B cell (primary cell): ENCODE results near the gene LIMD2. TPM values are rescaled to one million over a fixed set of nuclear protein-coding genes. Genes with fewer than 3 reads are reported as not detected.

Source experiments
- ATAC-seq: fragments of 200-7000 bp; cut with Tn5 transposase; one replicate; pipeline ENCODE4 v1.10.0; 2021; ENCODE audit warnings: low read depth, mild to moderate bottlenecking, moderate number of reproducible peaks, moderate library complexity
- CTCF ChIA-PET: fragments of 350-600 bp; sonication (Branson Sonifier 250); formaldehyde crosslinking; loops from one replicate; lab custom pipeline; 2021; ENCODE audit warnings: antibody characterized with exemption, inconsistent platforms; lab: Charles Lee
- POLR2A ChIA-PET: fragments of 350-600 bp; sonication (Branson Sonifier 250); formaldehyde crosslinking; loops from one replicate; lab custom pipeline; 2021; ENCODE audit warnings: antibody characterized with exemption; lab: Charles Lee
- DNase-seq: peaks from one replicate; pipeline ENCODE4 v3.0.0; 2013
- H2AFZ ChIP-seq: 2 replicates; pipeline ENCODE4 v1.6.1; 2012; ENCODE audit warnings: mild to moderate bottlenecking, low read depth, low read length; ENCODE audit not compliant: insufficient read depth, poor library complexity, severe bottlenecking
- H3K27ac ChIP-seq, 2 donors: 1 replicate in 1 of 2; 2 replicates in 1 of 2; pipeline ENCODE4 v1.5.1; 2012 to 2013; ENCODE audit warnings: low read length in 2 of 2, mild to moderate bottlenecking in 2 of 2, moderate library complexity in 1 of 2
- H3K27me3 ChIP-seq, 4 experiments: fragments of 200-600 bp in 1 of 4; sonication (generic) in 1 of 4; replicated peaks in 1 of 4; 1 replicate in 2 of 4; 2 replicates in 2 of 4; pipeline versions ENCODE4 v1.6.1 to v1.7.0; 2013 to 2016; ENCODE audit warnings: low read length in 3 of 4, mild to moderate bottlenecking in 2 of 4, mixed read lengths in 1 of 4, moderate library complexity in 1 of 4; ENCODE audit not compliant: insufficient read depth in 4 of 4, control insufficient read depth in 3 of 4; ENCODE audit errors: control extremely low read depth in 1 of 4
- H3K36me3 ChIP-seq, 2 experiments: replicated peaks in 1 of 2; 1 replicate in 1 of 2; 2 replicates in 1 of 2; pipeline versions ENCODE4 v1.6.1 to v1.7.1; 2013; ENCODE audit warnings: low read length in 1 of 2; ENCODE audit not compliant: insufficient read depth in 2 of 2, control insufficient read depth in 1 of 2; ENCODE audit errors: control extremely low read depth in 1 of 2, extremely low read depth in 1 of 2
- H3K4me1 ChIP-seq, 2 donors: fragments of 200-600 bp in 1 of 2; sonication (generic) in 1 of 2; 1 replicate in 1 of 2; 2 replicates in 1 of 2; pipeline versions ENCODE4 v1.5.1 to v1.6.1; 2013 to 2017; ENCODE audit warnings: low read length in 2 of 2; ENCODE audit not compliant: control insufficient read depth in 2 of 2, insufficient read depth in 2 of 2
- H3K4me2 ChIP-seq: replicated peaks from 2 replicates; pipeline ENCODE3; 2012; ENCODE audit warnings: mild to moderate bottlenecking, low read depth, low read length; ENCODE audit not compliant: poor library complexity, severe bottlenecking
- H3K4me3 ChIP-seq, 5 experiments: fragments of 200-600 bp in 1 of 5; sonication (generic) in 1 of 5; 1 replicate in 3 of 5; 2 replicates in 2 of 5; pipeline versions ENCODE4 v1.5.1 to v1.7.0; 2011 to 2016; ENCODE audit warnings: low read length in 4 of 5, mild to moderate bottlenecking in 4 of 5, low read depth in 2 of 5, control low read depth in 1 of 5, moderate library complexity in 1 of 5; ENCODE audit not compliant: insufficient read depth in 1 of 5; ENCODE audit errors: control extremely low read depth in 1 of 5, extremely low read depth in 1 of 5
- H3K79me2 ChIP-seq: fragments of 200-600 bp; sonication (generic); one replicate; pipeline ENCODE4 v1.6.0; 2016; ENCODE audit warnings: low read length; ENCODE audit not compliant: control insufficient read depth, insufficient read depth
- H3K9ac ChIP-seq: fragments of 200-600 bp; sonication (generic); 2 replicates; pipeline ENCODE4 v1.6.1; 2017; ENCODE audit warnings: mild to moderate bottlenecking, low read length, moderate library complexity
- H3K9me3 ChIP-seq, 3 donors: one replicate each; pipeline versions ENCODE4 v1.6.1 to v1.7.1; 2013; ENCODE audit warnings: low read length in 2 of 3; ENCODE audit not compliant: control insufficient read depth in 2 of 3, insufficient read depth in 1 of 3; ENCODE audit errors: control extremely low read depth in 1 of 3
- H4K20me1 ChIP-seq: 2 replicates; pipeline ENCODE4 v1.6.0; 2012; ENCODE audit warnings: mild to moderate bottlenecking, low read length; ENCODE audit not compliant: insufficient read depth, control insufficient read depth, poor library complexity, severe bottlenecking
- H3K27ac Mint-ChIP-seq: one replicate; pipeline ENCODE4 v1.8.0; 2021; ENCODE audit warnings: mixed read lengths
- H3K27me3 Mint-ChIP-seq: one replicate; pipeline ENCODE4 v1.8.0; 2021; ENCODE audit warnings: mixed read lengths
- H3K4me1 Mint-ChIP-seq: one replicate; pipeline ENCODE4 v1.8.0; 2021; ENCODE audit warnings: mixed read lengths
- H3K4me3 Mint-ChIP-seq: one replicate; pipeline ENCODE4 v1.8.0; 2021; ENCODE audit warnings: mixed read lengths
- H3K9me3 Mint-ChIP-seq: one replicate; pipeline ENCODE4 v1.8.0; 2022; ENCODE audit warnings: mixed read lengths; ENCODE audit not compliant: insufficient read depth
- CTCF ChIP-seq: fragments of 200-600 bp; IDR thresholded peaks from one replicate; pipeline ENCODE4 v1.8.0; 2022; ENCODE audit warnings: antibody characterized with exemption, mild to moderate bottlenecking
- EZH2 ChIP-seq: IDR thresholded peaks from 2 replicates; pipeline ENCODE4 v1.6.1; 2012; ENCODE audit warnings: borderline replicate concordance, low read depth, mild to moderate bottlenecking, moderate library complexity, low read length; ENCODE audit not compliant: insufficient read depth, poor library complexity, severe bottlenecking
- WGBS: methylation state at CpG from one replicate; pipeline ENCODE4 v1.1.5; 2013; ENCODE audit warnings: missing lambda C conversion rate; ENCODE audit not compliant: insufficient coverage; 5-methylcytosine and 5-hydroxymethylcytosine counted together
- intact Hi-C: fragments of 100-400 bp; cut with micrococcal nuclease; formaldehyde crosslinking; loops from one replicate; pipeline ENCODE4 v1.10.0; 2022
- polyA plus RNA-seq: library from polyadenylated mRNA; depleted of rRNA; stranded (reverse); fragments of >200 nt; gene quantifications from 2 replicates; pipeline ENCODE4 v1.2.3, GENCODE V29; 2012
- total RNA-seq, 2 donors: library from RNA; stranded (reverse); fragments of 120-200 nt in 1 of 2; gene quantifications; 1 replicate in 1 of 2; 2 replicates in 1 of 2; pipeline versions ENCODE4 v1.2.3 to v1.2.4, GENCODE V29; 2013 to 2022

Gene LIMD2
- total and polyA plus RNA-seq, 2 donors (not counting 1 experiment from before 2014, with no cell fraction given), result 587 to 1,396 TPM

- H3K79me2 ChIP-seq, result peaks cover 11% of the 10 kb centered on the region
- no peak overlapping the region for H3K4me3 ChIP-seq
- H3K36me3 ChIP-seq, result peaks cover 7 to 66% of the 10 kb centered on the region in 2 experiments
- 100% methylated on average over 2 of the region's 5 CpGs for WGBS
- no peak overlapping the region for H3K27ac ChIP-seq
- H3K9me3 Mint-ChIP-seq, result no peaks in the 10 kb centered on the region
- peaks cover 8% of the 10 kb centered on the region for H3K4me1 Mint-ChIP-seq
- no peak overlapping the region for H3K4me2 ChIP-seq
- no peaks in the 10 kb centered on the region for H3K27me3 ChIP-seq
- ChIA-PET CTCF (no interaction called here), POLR2A (no interaction called here)
- H3K27ac Mint-ChIP-seq, result no peak overlapping the region
- peaks cover 0 to 5% of the 10 kb centered on the region in 2 donors for H3K4me1 ChIP-seq
- ATAC-seq (no peak), DNase-seq (no peak)
- H3K9me3 ChIP-seq, result peaks cover 0 to 5% (median 0%) of the 10 kb centered on the region in 3 donors
- H3K4me3 Mint-ChIP-seq, result no peak overlapping the region
- TF ChIP-seq CTCF, result no peak
- no peak for TF ChIP-seq EZH2
- no peak overlapping the region for H3K9ac ChIP-seq
- H4K20me1 ChIP-seq, result no peaks in the 10 kb centered on the region
- H2AFZ ChIP-seq, result no peak overlapping the region
- intact Hi-C loops, result no loop called here
- no peaks in the 10 kb centered on the region for H3K27me3 Mint-ChIP-seq
Measured at GRCh38 chr17:63679214-63679613, 20.7 kb downstream of the LIMD2 start.

- Histone ChIP-seq H3K27me3 (no peaks in the 10 kb centered on the region), H3K4me2 (no peak overlapping the region), H3K27ac (no peak overlapping the region), H3K4me3 (no peak overlapping the region), H3K9ac (no peak overlapping the region), H2AFZ (no peak overlapping the region), H3K79me2 (peaks cover 7% of the 10 kb centered on the region), H3K4me1 (peaks cover 0 to 5% of the 10 kb centered on the region in 2 donors), H3K9me3 (no peaks in the 10 kb centered on the region), H3K36me3 (peaks cover 3 to 67% of the 10 kb centered on the region in 2 experiments), H4K20me1 (no peaks in the 10 kb centered on the region)
- DNase-seq, result no peak
- no peak for ATAC-seq
- POLR2A ChIA-PET, result no interaction called here
- Mint-ChIP-seq H3K9me3 (no peaks in the 10 kb centered on the region), H3K4me3 (no peak overlapping the region), H3K27ac (no peak overlapping the region), H3K27me3 (no peaks in the 10 kb centered on the region), H3K4me1 (peaks cover 8% of the 10 kb centered on the region)
- 59% methylated on average over 3 of the region's 3 CpGs for WGBS
- no peak for TF ChIP-seq EZH2
- no peak for TF ChIP-seq CTCF
- CTCF ChIA-PET, result interaction anchor here (0.7 to 5.3 kb wide), 3 partner anchors 14 to 33 kb away, joined by 3 to 22 read pairs (median 3); no protein-coding TSS in a partner anchor
- intact Hi-C loops, result no loop called here
Measured at GRCh38 chr17:63676584-63676983, 23.3 kb downstream of the LIMD2 start.
